Transverse colon (tissue), 4 donors: ENCODE results near the gene ZNF43.
"Not testable (repeated sequence)": the region's sequence is repeated elsewhere in the genome, so short reads cannot be mapped to it uniquely, and the experiment has no call there.

ENCODE experiments used
- EP300 ChIP-seq: sonication (generic); formaldehyde crosslinking; IDR thresholded peaks from one replicate; pipeline ENCODE4 v1.6.1; 2017; ENCODE audit warnings: antibody characterized with exemption, low read depth
- POLR2A ChIP-seq: fragments of 450-650 bp; IDR thresholded peaks from one replicate; pipeline ENCODE4 v1.6.1; 2016; ENCODE audit warnings: antibody characterized with exemption, mild to moderate bottlenecking, moderate library complexity
- POLR2AphosphoS5 ChIP-seq, 3 donors: sonication (generic); formaldehyde crosslinking; IDR thresholded peaks; one replicate each; pipeline ENCODE4 v1.6.1; 2016; ENCODE audit warnings: antibody characterized with exemption in 3 of 3
- TF ChIP-seq, protein P1 (sequence below), 5 experiments: fragments of 200-600 bp in 3 of 5; fragments of 450-650 bp in 2 of 5; sonication (generic) in 3 of 5; IDR thresholded peaks; 1 replicate in 2 of 5; 2 replicates in 3 of 5; pipeline ENCODE4 v1.5.1; 2016 to 2017; ENCODE audit warnings: antibody characterized with exemption in 5 of 5, inconsistent platforms in 3 of 5, mild to moderate bottlenecking in 2 of 5, moderate library complexity in 1 of 5

DNA sequence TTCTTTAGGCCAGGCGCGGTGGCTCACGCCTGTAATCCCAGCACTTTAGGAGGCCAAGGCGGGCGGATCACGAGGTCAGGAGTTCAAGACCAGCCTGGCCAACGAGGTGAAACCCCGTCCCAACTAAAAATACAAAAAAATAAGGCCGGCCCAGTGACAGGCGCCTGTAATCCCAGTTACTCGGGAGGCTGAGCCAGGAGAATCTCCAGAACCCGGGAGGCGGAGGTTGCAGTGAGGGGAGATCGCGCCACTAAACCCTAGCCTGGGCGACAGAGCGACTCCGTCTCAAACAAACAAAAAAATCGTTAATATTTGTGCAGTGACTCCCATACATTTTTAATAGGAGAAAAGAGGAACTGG, 69.3 kb downstream of the ZNF43 start:
- not testable (repeated sequence) for TF ChIP-seq POLR2A; POLR2AphosphoS5 (IDR thresholded peaks at IDR 0.05); EP300
- TF ChIP-seq, protein P1, sequence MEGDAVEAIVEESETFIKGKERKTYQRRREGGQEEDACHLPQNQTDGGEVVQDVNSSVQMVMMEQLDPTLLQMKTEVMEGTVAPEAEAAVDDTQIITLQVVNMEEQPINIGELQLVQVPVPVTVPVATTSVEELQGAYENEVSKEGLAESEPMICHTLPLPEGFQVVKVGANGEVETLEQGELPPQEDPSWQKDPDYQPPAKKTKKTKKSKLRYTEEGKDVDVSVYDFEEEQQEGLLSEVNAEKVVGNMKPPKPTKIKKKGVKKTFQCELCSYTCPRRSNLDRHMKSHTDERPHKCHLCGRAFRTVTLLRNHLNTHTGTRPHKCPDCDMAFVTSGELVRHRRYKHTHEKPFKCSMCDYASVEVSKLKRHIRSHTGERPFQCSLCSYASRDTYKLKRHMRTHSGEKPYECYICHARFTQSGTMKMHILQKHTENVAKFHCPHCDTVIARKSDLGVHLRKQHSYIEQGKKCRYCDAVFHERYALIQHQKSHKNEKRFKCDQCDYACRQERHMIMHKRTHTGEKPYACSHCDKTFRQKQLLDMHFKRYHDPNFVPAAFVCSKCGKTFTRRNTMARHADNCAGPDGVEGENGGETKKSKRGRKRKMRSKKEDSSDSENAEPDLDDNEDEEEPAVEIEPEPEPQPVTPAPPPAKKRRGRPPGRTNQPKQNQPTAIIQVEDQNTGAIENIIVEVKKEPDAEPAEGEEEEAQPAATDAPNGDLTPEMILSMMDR (IDR thresholded peaks at IDR 0.05): not testable (repeated sequence)
